ENCODE data around the gene PACRG.

The PACRG gene

DNA sequence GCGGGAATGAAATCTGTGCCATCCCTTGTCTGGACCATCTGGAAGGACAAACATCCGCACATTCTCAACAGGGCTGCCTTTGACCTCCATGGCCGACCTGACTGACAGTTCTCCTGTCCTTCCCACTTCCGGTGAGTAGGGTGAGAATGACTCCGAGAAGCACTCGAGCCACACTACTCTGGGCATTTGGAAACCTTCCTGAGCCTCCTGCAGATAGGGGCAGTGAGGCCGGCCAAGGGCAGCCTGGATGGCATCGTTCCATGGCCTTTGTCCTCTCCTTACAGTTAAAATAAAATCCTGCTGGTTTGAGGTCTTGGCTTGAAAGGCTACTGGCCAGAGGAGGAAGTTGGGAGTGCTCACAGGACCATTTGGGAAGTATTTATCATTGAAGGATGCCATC is 615.8 kb downstream of the PACRG start:
- DNase-seq = no peak

- DNase-seq = no peak
Observed at GRCh38 chr6:163344411-163344810, 616.6 kb downstream of the PACRG start.

DNA sequence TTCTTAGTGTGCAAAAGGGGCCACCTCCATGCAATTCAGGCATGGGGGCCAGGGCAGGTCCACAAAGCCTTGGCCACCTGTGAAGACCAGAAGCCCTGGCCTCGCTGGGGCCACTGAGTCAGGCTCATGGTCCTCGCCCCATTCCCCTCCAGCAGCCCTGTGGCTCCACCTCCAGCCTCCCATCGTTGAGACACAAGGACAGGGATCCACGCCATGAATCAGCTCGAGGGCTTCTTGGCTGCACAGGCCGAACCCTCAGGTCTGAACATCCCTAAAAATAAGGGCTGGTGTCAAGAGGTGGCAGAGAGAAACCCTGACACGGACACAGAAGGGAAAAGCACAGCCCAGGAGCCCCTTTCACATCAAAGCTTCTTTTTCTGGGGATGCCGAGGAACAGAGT is 618.2 kb downstream of the PACRG start:
- DNase-seq = no peak

- no peak for DNase-seq
Observed at GRCh38 chr6:163346497-163346961, 618.8 kb downstream of the PACRG start.

- no peak for DNase-seq
Observed at GRCh38 chr6:163347021-163347446, 619.3 kb downstream of the PACRG start.

DNA sequence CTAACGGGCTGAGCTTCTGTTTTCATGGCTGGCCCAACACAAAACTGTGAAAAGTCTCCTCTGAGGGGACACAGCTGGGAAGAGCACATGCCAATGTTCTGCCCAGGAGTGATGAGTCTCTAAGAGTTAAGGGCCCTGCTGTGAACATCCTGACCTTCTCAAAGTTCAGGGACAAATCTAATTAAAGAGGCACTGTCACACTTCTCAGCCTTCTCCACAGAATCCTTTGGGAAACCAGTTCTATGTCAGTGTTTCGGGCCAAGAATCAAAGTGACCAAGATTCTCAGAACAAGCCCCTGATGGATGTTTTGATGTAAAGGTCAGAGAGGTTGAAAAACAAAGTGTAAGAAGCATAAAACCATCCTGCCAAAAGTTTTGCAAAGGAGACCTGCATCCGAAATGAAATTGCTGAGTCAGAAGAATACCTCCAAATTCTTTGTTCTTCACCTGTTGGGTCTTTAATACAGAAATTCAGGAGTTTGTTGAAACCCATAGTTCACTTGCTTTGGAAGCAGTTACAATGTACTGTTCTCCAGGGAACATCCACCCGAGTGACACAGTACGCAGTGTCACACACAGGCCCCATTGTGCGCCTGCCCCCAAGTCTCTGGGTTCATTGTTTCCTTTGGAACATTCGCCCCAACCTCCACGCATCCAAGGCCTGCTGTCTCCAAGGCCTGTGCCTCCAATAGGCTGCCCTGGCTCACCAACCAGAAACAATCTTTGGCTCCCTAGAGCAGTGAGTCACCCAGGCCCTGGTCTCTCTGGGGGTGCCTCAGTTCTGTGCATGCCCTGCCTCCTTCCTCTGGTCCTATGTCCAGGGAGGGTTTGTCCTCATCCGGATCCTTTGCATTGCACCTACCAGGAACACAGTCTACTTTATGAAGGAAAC is 621.3 kb downstream of the PACRG start:
- no peak for DNase-seq

DNA sequence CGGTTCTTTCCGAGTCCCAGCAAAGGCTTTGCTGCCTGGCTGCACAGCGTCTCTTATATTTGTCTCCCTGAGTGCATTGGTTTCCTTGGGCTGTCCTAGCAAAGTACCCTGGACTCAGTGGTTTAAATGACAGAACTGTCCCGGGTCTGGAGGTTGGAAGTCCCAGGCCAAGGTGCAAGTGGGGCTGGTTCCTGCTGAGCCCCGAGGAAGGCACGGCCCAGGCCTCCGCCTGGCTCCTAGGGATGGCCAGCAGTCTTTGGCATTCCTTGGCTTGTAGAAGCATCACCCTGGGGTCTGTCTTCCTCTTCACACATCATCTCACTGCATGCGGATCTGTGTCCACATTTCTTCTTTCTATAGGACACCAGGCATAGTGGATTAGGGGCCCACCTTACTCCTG is 621.9 kb downstream of the PACRG start:
- DNase-seq = no peak

GRCh38 chr6:163351013-163351412 is 623.2 kb downstream of the PACRG start:
- no peak for DNase-seq

DNA sequence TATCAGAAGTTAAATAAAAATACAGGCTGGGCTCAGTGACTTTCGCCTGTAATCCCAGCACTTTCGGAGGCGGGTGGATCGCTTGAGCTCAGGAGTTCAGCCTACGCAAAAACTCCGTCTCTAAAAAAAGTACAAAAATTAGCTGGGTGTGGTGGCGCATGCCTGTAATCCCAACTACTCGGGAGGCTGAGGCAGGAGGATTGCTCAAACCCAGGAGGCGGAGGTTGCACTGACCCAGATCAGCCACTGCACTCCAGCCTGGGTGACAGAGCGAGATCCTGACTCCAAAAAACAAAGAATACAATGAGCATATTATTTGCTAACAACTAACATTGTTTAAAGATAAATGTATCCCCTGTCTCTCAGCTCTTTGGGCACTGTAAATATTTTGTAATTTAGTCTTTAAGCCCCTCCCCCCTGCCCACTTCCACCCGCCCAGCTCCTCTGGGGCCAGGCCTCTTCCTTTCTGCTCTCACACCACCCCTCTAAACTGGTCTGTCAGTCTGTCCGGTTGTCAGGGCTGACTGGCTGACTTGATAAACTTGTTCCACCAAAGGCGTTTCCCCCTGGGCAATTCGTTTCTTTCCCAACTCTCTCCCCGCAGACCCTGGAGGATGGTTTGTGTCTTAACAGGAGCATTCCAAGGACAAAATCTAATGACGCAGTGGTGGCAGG is 624.4 kb downstream of the PACRG start:
- DNase-seq = no peak

DNA sequence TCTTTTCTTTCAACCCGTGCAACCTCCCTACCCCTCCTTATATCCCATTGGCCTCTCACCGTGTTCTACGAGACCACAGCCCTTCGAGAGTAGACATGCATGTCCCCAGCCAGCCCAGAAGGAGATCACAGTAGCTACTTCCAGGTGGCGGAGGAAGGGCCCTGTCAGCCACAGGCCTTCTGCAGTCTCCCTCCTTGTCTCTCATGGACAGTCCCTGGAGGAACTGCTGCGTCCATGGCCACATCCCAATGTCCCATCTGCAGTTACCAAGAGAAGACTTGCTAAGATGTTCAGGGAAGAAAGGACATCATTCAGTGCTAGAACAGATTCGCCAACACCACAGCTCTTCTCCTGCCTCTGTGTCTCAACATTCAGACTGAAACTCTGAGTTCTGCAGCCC is 625.2 kb downstream of the PACRG start:
- DNase-seq = no peak

GRCh38 chr6:163354085-163354484 is 626.3 kb downstream of the PACRG start:
- DNase-seq = no peak

DNA sequence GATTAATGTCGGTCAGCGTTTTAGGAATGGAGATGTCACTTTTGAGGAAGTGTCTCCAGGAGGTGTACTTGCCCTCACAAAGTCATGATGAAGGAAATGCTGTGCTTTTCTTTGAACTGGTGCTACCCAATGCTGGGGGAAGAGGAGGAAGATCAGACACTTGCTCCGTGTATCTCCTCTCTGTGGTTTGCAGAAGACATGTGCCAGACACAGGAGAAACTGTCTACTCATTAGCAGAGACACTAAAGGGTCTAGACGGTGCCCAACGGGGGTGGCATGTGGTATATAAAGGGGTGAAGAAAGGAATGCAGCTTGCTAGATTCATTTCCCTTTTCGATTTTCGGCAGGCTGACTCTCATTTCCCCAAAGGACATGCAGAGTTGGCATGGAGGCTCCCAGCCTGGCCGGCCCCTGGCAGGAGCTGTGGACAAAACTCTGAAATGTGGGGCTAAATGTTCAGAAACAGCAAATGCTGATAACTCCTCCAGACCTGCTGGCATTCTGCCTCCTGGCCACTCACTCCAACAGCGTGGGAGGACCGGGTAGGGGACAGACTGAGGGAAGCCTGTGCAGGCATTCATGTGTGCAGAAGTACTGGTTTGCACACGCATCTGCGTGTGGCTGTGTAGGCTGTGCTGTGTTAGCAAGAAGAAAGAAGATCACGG is 627.1 kb downstream of the PACRG start:
- DNase-seq = no peak

- DNase-seq = no peak
Observed at GRCh38 chr6:163355426-163355991, 627.7 kb downstream of the PACRG start.

DNA sequence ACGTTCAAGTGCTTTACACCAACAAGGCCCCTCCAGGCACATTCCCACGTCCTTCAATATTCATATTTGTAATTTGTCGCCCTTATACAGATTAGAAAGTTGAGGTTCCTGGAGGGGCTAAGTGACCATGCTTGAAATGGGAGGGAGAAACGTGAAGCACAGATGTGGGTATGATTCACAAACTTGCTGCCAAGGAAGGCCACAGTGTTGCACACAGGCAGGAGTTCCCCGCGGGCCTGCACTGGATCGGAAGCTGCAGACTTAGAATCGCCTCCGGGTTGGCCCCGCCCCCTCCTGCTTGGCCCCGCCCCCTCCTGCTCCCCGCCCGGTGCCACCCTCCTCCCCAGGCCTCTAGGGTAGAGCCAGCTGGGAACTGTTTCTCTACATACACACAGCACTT is 628.5 kb downstream of the PACRG start:
- no peak for DNase-seq

DNA sequence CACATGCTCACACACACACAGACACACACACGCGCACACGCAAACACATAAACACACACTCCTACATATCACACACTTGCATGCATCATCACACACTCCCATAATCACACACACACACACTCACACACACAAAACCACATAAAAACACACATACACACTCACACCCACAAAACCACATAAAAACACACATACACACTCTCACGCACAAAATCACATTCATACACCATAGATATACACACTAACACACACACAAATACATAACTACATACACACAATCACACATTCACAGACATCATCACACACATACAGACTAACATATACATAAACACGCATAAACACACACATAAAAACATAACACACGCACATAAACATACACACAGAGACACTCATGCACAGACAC is 629.0 kb downstream of the PACRG start:
- DNase-seq = no peak

- DNase-seq = no peak
Observed at GRCh38 chr6:163364641-163365040, 636.9 kb downstream of the PACRG start.

Measured in NCI-H2081 treated with DMSO at 0.1 percent for 48 hours (cell line).